Activated T-cell treated with anti-CD3 and anti-CD28 coated beads, Interleukin-2, amount 50 U/mL, for 72 hours (primary cell): Measurements from ENCODE around the gene HAUS5. TPM values are rescaled to one million over a fixed set of nuclear protein-coding genes. Genes with fewer than 3 reads are reported as not detected.

Source experiments
- ATAC-seq, 2 donors: fragments of 150-1000 bp; cut with Tn5 transposase; replicated peaks in 1 of 2; 2 replicates each; pipeline ENCODE4 v1.10.0; 2021; ENCODE audit warnings: moderate library complexity in 2 of 2, mild to moderate bottlenecking in 1 of 2
- DNase-seq, 2 donors: peaks; one replicate each; pipeline ENCODE4 v3.0.0; 2021 to 2022; ENCODE audit warnings: mixed read lengths in 1 of 2
- H3K27ac Mint-ChIP-seq: one replicate; pipeline ENCODE4 v1.8.0; 2022; ENCODE audit warnings: mild to moderate bottlenecking, moderate library complexity, mixed read lengths
- H3K27me3 Mint-ChIP-seq: one replicate; pipeline ENCODE4 v1.8.0; 2022; ENCODE audit warnings: low read depth, mixed read lengths
- H3K36me3 Mint-ChIP-seq, 2 donors: one replicate each; pipeline ENCODE4 v1.8.0; 2022; ENCODE audit warnings: mixed read lengths in 2 of 2, mild to moderate bottlenecking in 1 of 2; ENCODE audit not compliant: insufficient read depth in 2 of 2
- H3K4me1 Mint-ChIP-seq: one replicate; pipeline ENCODE4 v1.8.0; 2022; ENCODE audit warnings: low read depth, mixed read lengths
- H3K4me3 Mint-ChIP-seq, 2 donors: one replicate each; pipeline ENCODE4 v1.8.0; 2022; ENCODE audit warnings: mild to moderate bottlenecking in 2 of 2, mixed read lengths in 2 of 2, moderate library complexity in 2 of 2
- H3K9me3 Mint-ChIP-seq, 2 donors: one replicate each; pipeline ENCODE4 v1.8.0; 2022; ENCODE audit warnings: mixed read lengths in 2 of 2
- total RNA-seq, 2 donors: library from RNA; stranded (reverse); gene quantifications; one replicate each; pipeline ENCODE4 v1.2.3, GENCODE V29; 2022

HAUS5 gene
- total RNA-seq, 2 donors from 2014 or later: 39.2 to 55.3 TPM

GRCh38 chr19:35618857-35619256 is 6.3 kb downstream of the HAUS5 start:
- H3K27ac Mint-ChIP-seq: no peak overlapping the region
- H3K4me3 Mint-ChIP-seq: no peak overlapping the region
- no peak for ATAC-seq
- H3K9me3 Mint-ChIP-seq: no peaks in the 10 kb centered on the region
- DNase-seq: no peak
- H3K27me3 Mint-ChIP-seq: no peaks in the 10 kb centered on the region
- H3K36me3 Mint-ChIP-seq: peaks cover 6 to 13% of the 10 kb centered on the region in 2 donors
- H3K4me1 Mint-ChIP-seq: peaks cover 1% of the 10 kb centered on the region

- H3K36me3 Mint-ChIP-seq: peaks cover 6 to 11% of the 10 kb centered on the region in 2 donors
- no peak overlapping the region for H3K27ac Mint-ChIP-seq
- no peak for ATAC-seq
- no peaks in the 10 kb centered on the region for H3K27me3 Mint-ChIP-seq
- no peaks in the 10 kb centered on the region for H3K9me3 Mint-ChIP-seq
- no peak overlapping the region for H3K4me3 Mint-ChIP-seq
- H3K4me1 Mint-ChIP-seq: no peaks in the 10 kb centered on the region
- no peak for DNase-seq
Measured at GRCh38 chr19:35619290-35619923, 6.9 kb downstream of the HAUS5 start.

GRCh38 chr19:35620001-35620400 is 7.5 kb downstream of the HAUS5 start:
- ATAC-seq (no peak), DNase-seq (no peak)
- Mint-ChIP-seq H3K36me3 (peaks cover 5 to 7% of the 10 kb centered on the region in 2 donors), H3K27me3 (no peaks in the 10 kb centered on the region), H3K4me1 (no peaks in the 10 kb centered on the region), H3K27ac (no peak overlapping the region), H3K9me3 (no peaks in the 10 kb centered on the region), H3K4me3 (no peak overlapping the region)

GRCh38 chr19:35621708-35622107 is 9.2 kb downstream of the HAUS5 start:
- Mint-ChIP-seq H3K27ac (no peak overlapping the region), H3K4me1 (no peaks in the 10 kb centered on the region), H3K36me3 (peaks cover 4 to 5% of the 10 kb centered on the region in 2 donors), H3K27me3 (no peaks in the 10 kb centered on the region), H3K9me3 (no peaks in the 10 kb centered on the region), H3K4me3 (no peak overlapping the region)
- no peak for ATAC-seq
- no peak for DNase-seq

GRCh38 chr19:35622750-35623149 is 10.2 kb downstream of the HAUS5 start:
- no peaks in the 10 kb centered on the region for H3K27me3 Mint-ChIP-seq
- H3K4me3 Mint-ChIP-seq: no peak overlapping the region

GRCh38 chr19:35623327-35624010 is 10.9 kb downstream of the HAUS5 start:
- Mint-ChIP-seq H3K9me3 (no peaks in the 10 kb centered on the region), H3K4me1 (peaks cover 6% of the 10 kb centered on the region), H3K27me3 (no peaks in the 10 kb centered on the region), H3K27ac (no peak overlapping the region), H3K4me3 (no peak overlapping the region), H3K36me3 (peaks cover 4 to 5% of the 10 kb centered on the region in 2 donors)
- DNase-seq: no peak
- ATAC-seq: no peak

More at GRCh38 chr19:35622750-35623149, 10.2 kb downstream of the HAUS5 start:
- Mint-ChIP-seq H3K4me1 (no peaks in the 10 kb centered on the region), H3K36me3 (peaks cover 4 to 5% of the 10 kb centered on the region in 2 donors), H3K27ac (no peak overlapping the region), H3K9me3 (no peaks in the 10 kb centered on the region)
- no peak for ATAC-seq
- no peak for DNase-seq

- ATAC-seq (no peak), DNase-seq (no peak)
- Mint-ChIP-seq H3K4me3 (peak overlapping the region; percentile 94 to 96), H3K27me3 (no peaks in the 10 kb centered on the region), H3K4me1 (peaks cover 16% of the 10 kb centered on the region), H3K9me3 (no peaks in the 10 kb centered on the region), H3K27ac (peak overlapping the region; percentile 95), H3K36me3 (peaks cover 8 to 20% of the 10 kb centered on the region in 2 donors)
Measured at GRCh38 chr19:35628264-35628564, 15.7 kb downstream of the HAUS5 start.

GRCh38 chr19:35628565-35629331 is 16.2 kb downstream of the HAUS5 start, which contains the start of gene RBM42:
RBM42 (plus strand) TSS chr19:35629036; CDS start chr19:35629154, 118 bp downstream.
- Mint-ChIP-seq H3K27me3 (no peaks in the 10 kb centered on the region), H3K27ac (peak within 1 kb of the TSS; percentile 95), H3K4me1 (peaks cover 16% of the 10 kb centered on the region), H3K4me3 (peak within 1 kb of the TSS; percentile 94 to 96), H3K36me3 (peaks cover 10 to 23% of the 10 kb centered on the region in 2 donors), H3K9me3 (no peaks in the 10 kb centered on the region)
- DNase-seq (peak; percentile 96 to 97), ATAC-seq (peak; percentile 100)

- no peak for ATAC-seq
- Mint-ChIP-seq H3K27me3 (no peaks in the 10 kb centered on the region), H3K9me3 (no peaks in the 10 kb centered on the region), H3K4me3 (peak overlapping the region; percentile 94 to 96), H3K27ac (peak overlapping the region; percentile 36), H3K4me1 (peaks cover 16% of the 10 kb centered on the region), H3K36me3 (peaks cover 10 to 23% of the 10 kb centered on the region in 2 donors)
- DNase-seq: no peak
Measured at GRCh38 chr19:35629332-35629633, 16.7 kb downstream of the HAUS5 start.

GRCh38 chr19:35633727-35634440 is 21.3 kb downstream of the HAUS5 start:
- ATAC-seq (no peak), DNase-seq (no peak)
- Mint-ChIP-seq H3K36me3 (peaks cover 11 to 28% of the 10 kb centered on the region in 2 donors), H3K4me1 (peaks cover 6% of the 10 kb centered on the region), H3K27me3 (no peaks in the 10 kb centered on the region), H3K9me3 (no peaks in the 10 kb centered on the region), H3K27ac (no peak overlapping the region), H3K4me3 (no peak overlapping the region)

GRCh38 chr19:35636651-35637050 is 24.1 kb downstream of the HAUS5 start:
- H3K4me1 Mint-ChIP-seq: peaks cover 8% of the 10 kb centered on the region
- DNase-seq (no peak), ATAC-seq (no peak)
- no peak overlapping the region for H3K4me3 Mint-ChIP-seq
- H3K9me3 Mint-ChIP-seq: no peaks in the 10 kb centered on the region
- no peak overlapping the region for H3K27ac Mint-ChIP-seq
- H3K27me3 Mint-ChIP-seq: no peaks in the 10 kb centered on the region
- H3K36me3 Mint-ChIP-seq: peaks cover 5 to 17% of the 10 kb centered on the region in 2 donors

- H3K4me3 Mint-ChIP-seq: no peak overlapping the region
- H3K4me1 Mint-ChIP-seq: peaks cover 13% of the 10 kb centered on the region
- DNase-seq (no peak), ATAC-seq (no peak)
- H3K36me3 Mint-ChIP-seq: peaks cover 3 to 14% of the 10 kb centered on the region in 2 donors
- H3K27ac Mint-ChIP-seq: no peak overlapping the region
- no peaks in the 10 kb centered on the region for H3K27me3 Mint-ChIP-seq
- H3K9me3 Mint-ChIP-seq: no peaks in the 10 kb centered on the region
Measured at GRCh38 chr19:35637165-35637564, 24.6 kb downstream of the HAUS5 start.

- peaks cover 21% of the 10 kb centered on the region for H3K4me1 Mint-ChIP-seq
- H3K9me3 Mint-ChIP-seq: no peaks in the 10 kb centered on the region
- H3K27me3 Mint-ChIP-seq: no peaks in the 10 kb centered on the region
- no peak for ATAC-seq
- H3K27ac Mint-ChIP-seq: no peak overlapping the region
- peaks cover 1 to 10% of the 10 kb centered on the region in 2 donors for H3K36me3 Mint-ChIP-seq
- H3K4me3 Mint-ChIP-seq: no peak overlapping the region
- no peak for DNase-seq
Measured at GRCh38 chr19:35639321-35639639, 26.7 kb downstream of the HAUS5 start.
